Stimulated activated CD8-positive, alpha-beta memory T cell treated with anti-CD3 and anti-CD28 coated beads, Interleukin-4, amount 100 ng/mL, for 24 hours (primary cell): ENCODE data around the gene IQGAP2.
"Not testable (repeated sequence)": the region's sequence is repeated elsewhere in the genome, so short reads cannot be mapped to it uniquely, and the experiment has no call there.

Experiments used
- DNase-seq: peaks from one replicate; pipeline ENCODE4 v3.0.0-alpha.2; 2020; ENCODE audit warnings: low read depth

Gene IQGAP2

GRCh38 chr5:76413746-76414145, 10.7 kb downstream of the IQGAP2 start:
- DNase-seq = no peak

GRCh38 chr5:76414788-76415187, 11.7 kb downstream of the IQGAP2 start:
- DNase-seq = no peak

DNA sequence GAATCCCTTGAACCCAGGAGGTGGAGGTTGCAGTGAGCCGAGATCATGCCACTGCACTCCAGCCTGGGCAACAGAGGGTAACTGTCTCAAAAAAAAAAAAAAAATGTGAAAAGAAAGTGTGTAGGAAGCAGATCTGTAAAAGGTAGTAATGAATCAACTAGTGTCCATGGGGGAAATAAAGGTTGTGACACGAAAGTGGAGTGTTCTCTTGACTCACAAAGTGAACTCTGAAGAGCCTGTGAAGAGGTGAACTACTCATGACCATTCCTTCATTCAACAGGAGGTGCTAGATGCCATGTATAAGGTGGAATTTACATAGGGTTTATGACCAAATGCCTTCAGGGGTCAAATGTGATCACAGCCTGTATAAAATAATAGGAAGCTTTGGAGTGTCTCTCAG, 12.8 kb downstream of the IQGAP2 start:
- no peak for DNase-seq

GRCh38 chr5:76419597-76420298, 16.7 kb downstream of the IQGAP2 start:
- no peak for DNase-seq

DNA sequence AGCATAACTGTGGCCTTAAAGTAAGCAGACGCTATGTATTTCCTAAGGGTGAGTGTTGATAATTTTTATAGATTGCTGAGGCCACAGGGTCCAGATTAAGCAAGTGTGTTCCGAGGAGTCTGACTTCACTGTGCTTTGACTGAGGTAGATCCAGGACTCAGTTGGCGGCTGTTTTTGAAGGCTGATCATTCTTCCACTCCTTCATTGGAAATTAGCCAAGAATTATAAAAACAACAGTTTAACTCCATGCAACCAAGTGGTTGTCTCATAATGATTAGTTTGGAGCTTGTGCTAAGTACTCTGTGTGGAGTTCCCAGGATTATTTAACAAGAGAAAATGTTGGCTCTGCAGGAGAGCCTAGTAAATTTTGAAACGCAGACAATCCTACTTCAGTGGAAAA, 19.1 kb downstream of the IQGAP2 start:
- DNase-seq = no peak

- no peak for DNase-seq
These were observed 19.7 kb downstream of the IQGAP2 start for GRCh38 chr5:76422742-76423141.

GRCh38 chr5:76425146-76425545, 22.1 kb downstream of the IQGAP2 start:
- DNase-seq = no peak

DNA sequence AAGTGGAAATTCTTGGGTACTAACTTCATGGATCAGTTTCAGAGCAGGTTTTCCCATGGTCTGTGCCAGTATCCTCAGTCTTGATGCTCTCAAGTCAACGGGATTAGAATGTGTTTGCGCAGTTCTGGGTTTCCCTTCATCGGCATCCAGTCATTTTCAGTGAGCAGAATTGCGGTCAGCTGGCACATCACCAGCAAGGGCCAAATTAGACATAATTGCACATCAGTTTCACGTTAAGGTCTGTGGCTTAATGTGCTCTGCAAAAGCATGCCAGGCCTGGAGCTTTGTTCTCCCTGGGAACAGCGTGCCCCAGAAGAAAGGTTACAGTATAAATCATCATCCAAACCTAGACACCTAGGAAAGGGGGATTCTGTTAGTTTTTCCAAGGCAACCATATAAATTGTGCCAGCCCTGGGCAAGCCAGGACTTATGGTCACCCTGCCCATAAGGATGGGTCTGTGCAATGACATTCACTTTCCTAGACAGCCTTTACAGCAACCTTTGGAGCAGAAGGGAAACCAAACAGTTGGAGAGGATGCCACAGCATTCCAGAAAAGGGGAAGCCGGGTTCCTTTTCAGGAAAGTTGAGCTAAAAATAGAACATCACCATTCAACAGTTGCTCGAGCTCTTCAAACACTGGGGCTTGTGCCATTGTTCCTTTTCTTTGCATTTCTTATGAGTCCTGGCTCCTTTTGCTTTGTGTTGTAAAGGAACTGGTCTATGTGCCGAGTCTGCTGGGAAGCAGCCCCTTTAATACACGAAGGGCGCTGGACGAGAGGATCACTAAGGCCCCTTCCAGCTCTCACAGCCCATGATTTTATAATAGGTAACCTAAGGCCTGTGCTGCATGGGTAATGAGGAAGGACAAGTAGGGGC, 23.1 kb downstream of the IQGAP2 start:
- no peak for DNase-seq

- no peak for DNase-seq
These were observed 24.4 kb downstream of the IQGAP2 start for GRCh38 chr5:76427206-76428140.

GRCh38 chr5:76428550-76428949, 25.5 kb downstream of the IQGAP2 start:
- not testable (repeated sequence) for DNase-seq

- no peak for DNase-seq
These were observed 30.2 kb downstream of the IQGAP2 start for GRCh38 chr5:76433261-76433660.

- not testable (repeated sequence) for DNase-seq
These were observed 34.4 kb downstream of the IQGAP2 start for GRCh38 chr5:76437507-76437906.

DNA sequence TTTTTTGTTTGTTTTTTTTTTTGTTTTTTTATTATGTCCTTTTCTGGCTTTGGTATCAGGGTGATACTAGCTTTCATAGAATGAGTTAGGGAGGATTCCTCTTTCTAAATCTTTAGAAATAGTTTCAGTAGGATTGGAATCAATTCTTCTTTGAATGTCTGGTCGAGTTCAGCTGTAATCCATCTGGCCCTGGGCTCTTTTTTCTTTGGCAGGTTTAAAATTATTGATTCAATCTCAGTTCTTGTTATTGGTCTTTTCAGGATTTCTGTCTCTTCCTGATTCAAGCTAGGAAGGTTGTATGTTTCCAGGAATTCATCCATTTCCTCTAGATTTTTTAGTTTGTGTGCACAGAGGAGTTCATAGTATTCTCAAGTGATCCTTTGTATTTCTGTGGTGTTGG, 34.9 kb downstream of the IQGAP2 start:
- no peak for DNase-seq

- no peak for DNase-seq
These were observed 36.1 kb downstream of the IQGAP2 start for GRCh38 chr5:76439201-76439600.

DNA sequence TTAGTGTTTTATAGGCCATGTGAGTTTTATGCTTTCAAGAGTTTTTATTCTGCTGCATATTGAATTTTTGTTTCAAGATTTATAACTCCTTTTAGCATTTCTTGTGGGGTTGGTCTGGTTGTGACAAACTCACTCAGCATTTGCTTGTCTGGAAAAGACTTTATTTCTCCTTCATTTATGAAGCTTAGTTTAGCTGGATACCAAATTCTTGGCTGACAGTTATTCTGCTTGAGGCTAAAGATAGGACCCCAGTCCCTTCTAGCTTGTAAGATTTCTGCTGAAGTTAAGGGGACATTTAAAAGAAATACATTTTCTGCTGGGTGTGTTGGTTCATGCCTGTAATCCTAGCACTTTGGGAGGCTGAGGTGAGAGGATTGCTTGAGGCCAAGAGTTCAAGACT, 36.8 kb downstream of the IQGAP2 start:
- no peak for DNase-seq

GRCh38 chr5:76441101-76441500, 38.0 kb downstream of the IQGAP2 start:
- no peak for DNase-seq

- DNase-seq = no peak
These were observed 39.0 kb downstream of the IQGAP2 start for GRCh38 chr5:76441890-76442673.

DNA sequence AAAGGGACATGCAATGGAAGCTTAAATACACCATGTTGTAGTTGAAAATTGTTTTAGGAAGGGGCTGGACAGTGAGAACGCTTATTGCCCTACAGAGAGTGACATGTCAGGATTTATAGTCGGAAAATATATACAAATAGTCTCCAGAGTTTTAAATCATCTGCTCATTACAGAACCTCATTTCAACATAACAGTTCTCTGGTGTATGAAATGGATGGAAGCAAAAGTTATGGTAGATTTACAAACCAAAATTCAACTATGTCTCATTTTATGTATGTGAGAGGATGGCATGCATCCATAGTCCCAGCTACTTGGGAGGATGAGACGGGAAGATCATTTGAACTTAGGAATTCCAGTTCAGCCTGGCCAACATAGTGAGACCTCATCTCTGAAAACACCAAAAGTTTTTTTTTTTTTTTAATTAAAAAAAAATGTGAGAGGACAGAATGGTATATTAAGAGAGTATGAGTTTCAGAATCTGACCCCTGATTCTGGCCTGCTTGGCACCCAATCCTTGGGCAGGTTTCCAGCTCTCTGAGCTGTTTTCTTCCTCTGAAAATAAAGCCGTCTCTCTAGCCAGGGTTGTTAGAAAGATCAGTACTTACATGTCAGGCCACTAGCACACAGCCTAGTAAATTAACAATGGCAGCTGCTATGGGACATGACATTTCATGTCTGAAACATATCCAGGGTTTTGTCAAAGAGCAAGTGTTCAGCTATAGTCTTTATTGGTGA, 40.1 kb downstream of the IQGAP2 start:
- DNase-seq = no peak

GRCh38 chr5:76445063-76445462, 42.0 kb downstream of the IQGAP2 start:
- no peak for DNase-seq

- DNase-seq = no peak
These were observed 42.7 kb downstream of the IQGAP2 start for GRCh38 chr5:76445830-76446229.

DNA sequence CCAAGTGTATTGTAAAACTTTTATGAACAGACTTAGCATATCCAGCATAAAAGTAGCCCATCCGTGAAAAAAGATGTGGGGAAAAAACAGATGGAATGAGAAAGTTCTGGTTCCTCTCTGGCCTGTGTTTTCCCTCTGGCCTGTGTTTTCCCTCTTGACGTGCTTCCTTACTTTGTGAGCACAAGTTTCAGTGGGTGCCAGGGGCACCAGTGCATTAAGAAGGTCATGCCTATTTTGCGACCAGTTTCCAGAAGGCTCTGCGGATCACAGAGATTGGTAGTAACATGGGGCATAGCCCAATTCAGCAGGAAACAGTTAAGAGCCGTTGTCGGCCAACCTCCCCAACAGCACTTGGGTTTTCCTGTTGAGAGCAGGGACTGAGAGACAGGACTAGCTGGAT, 43.7 kb downstream of the IQGAP2 start:
- no peak for DNase-seq
